SU-DHL-6 (cell line): Measurements from ENCODE around the gene ZNF443.

Source experiments
- CTCF ChIP-seq: fragments of 200-600 bp; sonication (generic); IDR thresholded peaks from one replicate; pipeline ENCODE4 v1.5.1; 2017; ENCODE audit warnings: antibody characterized with exemption, mild to moderate bottlenecking, low read length, moderate library complexity; ENCODE audit not compliant: insufficient read depth, poor library complexity, severe bottlenecking
- EZH2phosphoT487 ChIP-seq: fragments of 200-600 bp; sonication (generic), shearing (Covaris generic); conservative IDR thresholded peaks from 2 replicates; pipeline ENCODE4 v1.6.1; 2018; ENCODE audit warnings: mild to moderate bottlenecking, antibody characterized with exemption, low read length, moderate library complexity, mixed read lengths

- TF ChIP-seq CTCF (no peak), EZH2phosphoT487 (no peak)
These were observed 44.2 kb upstream of the ZNF443 start for GRCh38 chr19:12485052-12485416.
